Measurements from ENCODE around the gene NTNG2.

DNA sequence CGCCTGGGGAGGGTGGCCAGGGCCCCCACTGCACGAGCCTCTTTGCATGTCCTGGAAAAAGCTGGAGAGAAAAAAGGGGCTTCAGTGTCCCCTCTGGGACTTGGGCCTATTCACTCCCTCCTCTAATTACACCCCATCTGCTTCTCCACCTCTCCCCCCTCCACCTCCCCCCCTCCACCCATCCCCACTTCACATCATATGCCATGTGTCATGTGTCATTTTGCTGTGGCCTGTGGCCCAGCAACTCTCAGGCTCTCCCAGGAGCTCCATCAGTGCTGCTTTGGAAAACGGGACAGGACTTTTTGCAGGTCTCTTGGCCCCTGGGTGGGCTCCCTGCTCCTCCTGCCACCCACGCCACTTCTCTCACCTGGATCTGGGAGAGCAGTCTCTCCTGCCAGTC lies 68.7 kb downstream of the NTNG2 start:
- TF ChIP-seq, protein P1, sequence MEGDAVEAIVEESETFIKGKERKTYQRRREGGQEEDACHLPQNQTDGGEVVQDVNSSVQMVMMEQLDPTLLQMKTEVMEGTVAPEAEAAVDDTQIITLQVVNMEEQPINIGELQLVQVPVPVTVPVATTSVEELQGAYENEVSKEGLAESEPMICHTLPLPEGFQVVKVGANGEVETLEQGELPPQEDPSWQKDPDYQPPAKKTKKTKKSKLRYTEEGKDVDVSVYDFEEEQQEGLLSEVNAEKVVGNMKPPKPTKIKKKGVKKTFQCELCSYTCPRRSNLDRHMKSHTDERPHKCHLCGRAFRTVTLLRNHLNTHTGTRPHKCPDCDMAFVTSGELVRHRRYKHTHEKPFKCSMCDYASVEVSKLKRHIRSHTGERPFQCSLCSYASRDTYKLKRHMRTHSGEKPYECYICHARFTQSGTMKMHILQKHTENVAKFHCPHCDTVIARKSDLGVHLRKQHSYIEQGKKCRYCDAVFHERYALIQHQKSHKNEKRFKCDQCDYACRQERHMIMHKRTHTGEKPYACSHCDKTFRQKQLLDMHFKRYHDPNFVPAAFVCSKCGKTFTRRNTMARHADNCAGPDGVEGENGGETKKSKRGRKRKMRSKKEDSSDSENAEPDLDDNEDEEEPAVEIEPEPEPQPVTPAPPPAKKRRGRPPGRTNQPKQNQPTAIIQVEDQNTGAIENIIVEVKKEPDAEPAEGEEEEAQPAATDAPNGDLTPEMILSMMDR (IDR thresholded peaks at IDR 0.05; ENCODE audit: insufficient read depth, low read depth, low read length), result no peak
- no peak for TF ChIP-seq EZH2 (IDR thresholded peaks at IDR 0.05; ENCODE audit: insufficient read depth, low read length)
